ENCODE measurements around the gene TMED1. TPM values are rescaled to one million over a fixed set of nuclear protein-coding genes. Genes with fewer than 3 reads are reported as not detected.

The TMED1 gene
- total RNA-seq, 4 donors from 2014 or later, result 7.2 to 57.0 (median 27.2) TPM

DNA sequence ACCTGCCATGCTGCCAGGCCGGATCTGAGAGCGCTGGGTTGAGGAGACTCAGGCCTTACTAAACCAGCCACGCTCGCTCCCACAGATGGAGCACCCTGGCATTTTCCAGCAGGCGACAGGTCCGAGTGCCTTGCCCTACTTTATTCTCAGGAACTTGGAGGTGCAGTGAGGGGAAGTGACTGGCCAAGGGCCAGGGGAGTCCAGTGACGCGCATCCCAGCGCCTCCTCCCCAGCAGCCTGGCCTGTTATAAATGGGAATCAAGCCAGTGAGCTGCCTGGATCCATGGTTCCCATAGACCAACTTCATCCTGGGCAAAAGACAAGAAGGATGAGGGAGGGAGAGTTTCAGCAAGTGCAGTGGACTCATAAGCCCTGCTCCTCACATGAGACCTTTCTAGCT, 35.5 kb downstream of the TMED1 start:
- H3K27ac ChIP-seq, result no peak overlapping the region
- H3K4me3 ChIP-seq, result no peak overlapping the region
- H3K36me3 ChIP-seq, result no peaks in the 10 kb centered on the region
- no peaks in the 10 kb centered on the region for H3K4me1 ChIP-seq
- no peaks in the 10 kb centered on the region for H3K27me3 ChIP-seq
- intact Hi-C loops (cut with DNase I; ENCODE audit: low total_unique reads), result no loop called here
- peak in 1 of 2 donors; percentile 32 for DNase-seq
- no peaks in the 10 kb centered on the region for H3K9me3 ChIP-seq
- TF ChIP-seq, protein P1, sequence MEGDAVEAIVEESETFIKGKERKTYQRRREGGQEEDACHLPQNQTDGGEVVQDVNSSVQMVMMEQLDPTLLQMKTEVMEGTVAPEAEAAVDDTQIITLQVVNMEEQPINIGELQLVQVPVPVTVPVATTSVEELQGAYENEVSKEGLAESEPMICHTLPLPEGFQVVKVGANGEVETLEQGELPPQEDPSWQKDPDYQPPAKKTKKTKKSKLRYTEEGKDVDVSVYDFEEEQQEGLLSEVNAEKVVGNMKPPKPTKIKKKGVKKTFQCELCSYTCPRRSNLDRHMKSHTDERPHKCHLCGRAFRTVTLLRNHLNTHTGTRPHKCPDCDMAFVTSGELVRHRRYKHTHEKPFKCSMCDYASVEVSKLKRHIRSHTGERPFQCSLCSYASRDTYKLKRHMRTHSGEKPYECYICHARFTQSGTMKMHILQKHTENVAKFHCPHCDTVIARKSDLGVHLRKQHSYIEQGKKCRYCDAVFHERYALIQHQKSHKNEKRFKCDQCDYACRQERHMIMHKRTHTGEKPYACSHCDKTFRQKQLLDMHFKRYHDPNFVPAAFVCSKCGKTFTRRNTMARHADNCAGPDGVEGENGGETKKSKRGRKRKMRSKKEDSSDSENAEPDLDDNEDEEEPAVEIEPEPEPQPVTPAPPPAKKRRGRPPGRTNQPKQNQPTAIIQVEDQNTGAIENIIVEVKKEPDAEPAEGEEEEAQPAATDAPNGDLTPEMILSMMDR (IDR thresholded peaks at IDR 0.05), result no peak
- no peak for TF ChIP-seq POLR2A (IDR thresholded peaks at IDR 0.05)

DNA sequence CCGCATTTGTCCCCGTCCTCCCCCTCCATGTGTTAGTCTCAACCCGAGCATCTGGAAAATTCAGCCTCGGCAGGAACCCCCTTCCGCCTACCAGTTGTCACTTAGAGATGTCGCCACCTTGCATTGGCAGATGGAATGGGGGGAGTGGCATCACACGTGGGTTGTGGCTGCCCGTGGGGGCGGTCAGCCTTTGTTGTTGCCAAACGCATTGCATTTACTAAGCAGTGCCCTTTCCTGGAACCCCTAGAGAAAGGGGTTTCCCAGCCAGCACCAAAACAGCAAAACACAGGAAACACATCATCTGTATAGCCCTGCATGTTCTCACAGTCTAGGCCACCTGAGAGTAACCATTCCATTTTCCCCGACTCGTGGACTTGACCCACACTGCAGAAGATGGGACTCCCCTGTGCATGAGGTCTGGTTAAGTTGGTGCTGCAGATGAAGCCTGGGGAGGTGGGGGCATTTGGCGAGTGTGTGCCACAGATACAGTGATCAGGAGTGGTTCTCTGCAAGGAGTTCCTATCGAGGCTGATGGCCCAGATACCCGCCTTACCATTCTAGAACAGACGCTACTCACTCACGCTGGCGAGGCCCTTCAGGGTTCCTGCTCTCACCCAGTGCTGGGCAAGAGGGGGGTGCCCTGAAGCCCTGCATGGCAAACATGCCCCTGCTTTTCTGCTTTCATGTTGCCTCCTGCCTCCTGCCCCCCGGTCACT, 38.3 kb downstream of the TMED1 start:
- intact Hi-C loops (cut with DNase I; ENCODE audit: low total_unique reads), result no loop called here
- Histone ChIP-seq H3K27ac (no peak overlapping the region), H3K36me3 (no peaks in the 10 kb centered on the region)

DNA sequence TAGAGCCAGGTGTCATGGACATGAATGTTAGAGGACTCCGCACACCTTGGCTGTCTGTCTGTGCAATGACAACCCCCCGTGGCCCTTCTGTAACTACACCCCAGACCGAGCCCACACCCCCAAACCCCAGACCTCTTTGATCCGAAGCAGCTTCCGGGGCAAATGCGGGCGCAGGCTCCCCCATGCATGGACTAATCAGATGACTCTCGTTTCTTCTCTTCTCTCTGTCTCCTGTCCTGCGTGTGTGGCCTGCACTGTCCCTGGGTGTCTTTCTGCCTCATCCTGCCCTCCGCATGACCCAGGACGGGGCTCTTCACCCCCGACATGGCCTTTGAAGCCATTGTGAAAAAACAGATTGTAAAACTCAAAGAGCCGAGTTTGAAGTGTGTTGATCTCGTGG, 38.9 kb downstream of the TMED1 start:
- Histone ChIP-seq H3K27ac (no peak overlapping the region), H3K27me3 (no peaks in the 10 kb centered on the region), H3K4me1 (no peaks in the 10 kb centered on the region), H3K9me3 (no peaks in the 10 kb centered on the region), H3K36me3 (no peaks in the 10 kb centered on the region), H3K4me3 (no peak overlapping the region)
- no peak for TF ChIP-seq POLR2A (IDR thresholded peaks at IDR 0.05)
- TF ChIP-seq, protein P1 (IDR thresholded peaks at IDR 0.05), result no peak
- intact Hi-C loops (cut with DNase I; ENCODE audit: low total_unique reads), result no loop called here
- DNase-seq, result no peak

More for the DNA sequence above, 38.3 kb downstream of the TMED1 start:
- no peak for TF ChIP-seq POLR2A (IDR thresholded peaks at IDR 0.05)
- TF ChIP-seq, protein P1 (IDR thresholded peaks at IDR 0.05), result no peak
- no peak for DNase-seq
- H3K9me3 ChIP-seq, result no peaks in the 10 kb centered on the region
- H3K4me1 ChIP-seq, result no peaks in the 10 kb centered on the region
- no peaks in the 10 kb centered on the region for H3K27me3 ChIP-seq
- no peak overlapping the region for H3K4me3 ChIP-seq

DNA sequence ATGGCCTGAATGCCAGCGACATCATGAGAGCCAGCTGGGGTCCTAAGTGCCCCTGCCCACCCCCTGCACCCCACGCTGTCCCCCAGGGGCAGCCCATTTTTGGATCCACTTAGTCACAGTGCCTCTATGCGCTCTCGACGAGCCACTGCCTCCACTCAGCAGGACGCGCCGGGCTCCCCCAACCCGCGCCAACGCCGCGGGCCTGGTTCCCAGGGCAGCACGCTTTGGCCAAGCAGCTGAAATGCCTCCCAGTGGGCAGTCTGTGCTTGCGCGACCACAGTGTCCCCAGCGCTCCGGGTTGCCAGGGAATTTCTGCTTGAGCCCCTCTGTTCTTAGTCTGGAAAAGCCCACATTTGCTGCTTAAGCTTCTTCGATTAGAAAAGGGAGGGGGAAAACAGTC, 39.4 kb downstream of the TMED1 start:
- Histone ChIP-seq H3K9me3 (no peaks in the 10 kb centered on the region), H3K4me3 (no peak overlapping the region), H3K27ac (no peak overlapping the region), H3K4me1 (no peaks in the 10 kb centered on the region), H3K27me3 (no peaks in the 10 kb centered on the region), H3K36me3 (no peaks in the 10 kb centered on the region)
- DNase-seq, result no peak
- intact Hi-C loops (cut with DNase I; ENCODE audit: low total_unique reads), result no loop called here
- TF ChIP-seq, protein P1 (IDR thresholded peaks at IDR 0.05), result no peak
- TF ChIP-seq POLR2A (IDR thresholded peaks at IDR 0.05), result no peak

DNA sequence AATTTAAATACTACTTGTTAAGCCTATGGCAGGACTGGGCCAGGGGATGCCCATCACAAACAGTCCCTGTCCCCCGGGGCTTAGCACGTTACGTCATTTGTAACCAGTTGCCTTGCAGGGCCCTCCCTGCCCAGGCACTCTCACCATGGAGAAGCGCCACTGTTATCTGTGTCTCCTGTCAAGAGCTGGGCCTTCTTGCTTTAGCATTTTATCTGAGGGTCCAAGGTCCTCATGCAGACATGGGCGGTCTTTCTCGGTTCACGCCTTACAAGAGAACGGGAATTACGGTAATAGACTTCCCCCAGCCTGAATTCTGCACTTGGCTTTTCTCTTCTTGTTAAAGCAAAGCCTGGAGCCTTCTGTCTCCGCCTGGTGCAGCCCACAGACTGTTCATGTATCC, 46.1 kb downstream of the TMED1 start:
- intact Hi-C loops (cut with DNase I; ENCODE audit: low total_unique reads), result no loop called here
- H3K4me3 ChIP-seq, result no peak overlapping the region
- H3K9me3 ChIP-seq, result no peaks in the 10 kb centered on the region
- TF ChIP-seq, protein P1 (IDR thresholded peaks at IDR 0.05), result no peak
- no peak for TF ChIP-seq POLR2A (IDR thresholded peaks at IDR 0.05)
- DNase-seq, result no peak
- H3K4me1 ChIP-seq, result no peaks in the 10 kb centered on the region
- H3K27ac ChIP-seq, result no peak overlapping the region
- no peaks in the 10 kb centered on the region for H3K27me3 ChIP-seq
- H3K36me3 ChIP-seq, result no peaks in the 10 kb centered on the region

All from uterus (tissue), 4 donors.